Measurements from ENCODE around the gene WIZ. TPM values are rescaled to one million over a fixed set of nuclear protein-coding genes. Genes with fewer than 3 reads are reported as not detected.
A peak's percentile ranks its signal among the peaks of the same experiment; 100 is the strongest.

Gene WIZ
- total RNA-seq, 1 donor from 2014 or later = 84.4 TPM

DNA sequence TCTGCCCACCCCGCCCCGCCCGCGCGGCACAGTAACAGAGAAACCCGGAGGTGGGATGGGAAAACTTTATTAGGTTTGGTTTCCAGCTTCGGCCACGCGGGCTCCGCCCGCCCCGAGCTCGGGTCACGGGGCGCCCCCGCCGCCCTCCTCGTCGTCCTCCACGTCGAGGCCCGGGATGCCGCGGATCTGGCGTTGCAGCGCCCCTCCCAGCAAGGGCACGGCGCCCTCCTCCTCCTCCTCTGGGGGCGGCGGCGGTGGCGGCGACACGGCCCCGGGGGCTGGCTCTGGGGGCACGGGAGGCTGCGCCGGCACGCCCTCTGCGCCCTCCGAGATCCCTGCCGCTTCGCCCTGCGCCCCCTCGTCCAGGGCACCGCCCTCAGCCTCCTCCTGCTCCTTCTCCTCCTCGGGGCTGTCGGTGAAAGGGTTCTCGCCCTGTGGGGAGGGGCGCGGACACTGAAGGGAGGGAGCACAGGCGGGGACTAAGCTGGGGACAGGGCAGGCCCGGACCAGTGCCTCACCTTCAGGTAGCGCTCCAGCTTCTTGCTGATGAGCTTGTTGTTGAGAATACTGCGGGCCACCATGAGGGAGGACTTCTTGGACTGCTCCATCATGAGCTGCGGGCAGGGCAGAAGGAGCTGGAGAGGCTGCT lies 69.6 kb downstream of the WIZ start:
- DNase-seq (ENCODE audit: extremely low read depth, low read depth, low spot score) = no peak

GRCh38 chr19:15379083-15379998 lies 70.4 kb downstream of the WIZ start, which contains the start of gene AKAP8:
Gene AKAP8 (minus strand): TSS chr19:15379787. CDS start chr19:15379731, 56 bp downstream.
- peak; percentile 77 for DNase-seq (ENCODE audit: extremely low read depth, low read depth, low spot score)

DNA sequence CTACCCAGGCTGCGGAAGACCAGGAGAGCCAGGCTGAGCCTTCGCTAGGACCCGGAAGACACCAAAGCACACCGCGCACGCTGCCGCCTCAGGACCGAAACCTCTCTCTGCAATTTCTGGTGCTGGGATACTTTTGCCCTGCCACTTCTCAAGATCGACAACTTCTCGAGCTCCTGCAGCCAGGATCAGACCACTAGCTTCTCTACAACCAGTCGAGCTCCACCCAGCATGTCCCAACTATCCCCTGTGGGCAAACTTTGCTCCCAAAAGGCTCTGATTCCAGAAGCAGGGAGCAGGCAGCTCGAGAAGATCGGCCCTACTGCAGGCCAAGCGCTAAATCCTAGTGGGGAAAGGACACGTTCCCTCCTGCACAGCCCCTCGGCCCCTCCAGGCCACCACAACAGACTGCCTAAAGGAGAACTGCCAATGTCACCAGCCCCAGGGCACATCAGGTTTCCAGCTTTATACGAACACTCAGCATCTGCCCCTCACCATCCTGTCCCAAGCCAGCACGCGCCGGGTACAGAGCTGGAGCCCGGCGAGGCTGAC lies 71.1 kb downstream of the WIZ start:
- no peak for DNase-seq (ENCODE audit: extremely low read depth, low read depth, low spot score)

DNA sequence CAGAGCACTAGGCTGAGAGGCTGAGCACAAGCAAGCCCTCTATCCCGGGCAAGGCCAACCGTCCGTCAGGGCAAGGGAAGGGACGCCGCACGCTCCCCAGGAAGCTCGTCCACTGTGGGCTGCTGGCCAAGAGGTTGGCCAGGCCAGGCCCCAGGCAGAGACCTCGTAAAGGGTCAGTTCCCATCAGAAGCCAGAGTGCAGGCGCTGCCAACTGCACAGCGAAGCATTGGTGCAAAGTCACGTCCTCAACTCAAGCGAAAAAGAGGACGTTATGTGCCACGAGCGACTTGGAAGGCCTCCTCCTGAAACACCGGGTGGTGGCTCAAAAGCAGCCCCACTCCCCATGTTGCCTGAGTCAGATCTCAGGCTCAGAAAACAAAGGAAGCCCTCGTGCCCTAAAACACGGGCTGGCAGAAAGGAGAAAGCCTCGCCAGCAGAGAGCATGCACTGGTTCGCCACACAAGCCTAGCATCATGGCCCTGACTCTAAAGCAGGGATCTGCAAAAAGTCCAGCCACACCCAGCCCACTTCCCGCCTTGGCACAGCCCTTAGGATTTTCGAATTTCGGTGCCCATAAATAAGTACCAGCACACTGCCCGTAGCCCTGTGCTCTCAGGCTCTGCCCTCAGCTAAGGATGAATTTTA lies 74.8 kb downstream of the WIZ start:
- no peak for DNase-seq (ENCODE audit: extremely low read depth, low read depth, low spot score)

DNA sequence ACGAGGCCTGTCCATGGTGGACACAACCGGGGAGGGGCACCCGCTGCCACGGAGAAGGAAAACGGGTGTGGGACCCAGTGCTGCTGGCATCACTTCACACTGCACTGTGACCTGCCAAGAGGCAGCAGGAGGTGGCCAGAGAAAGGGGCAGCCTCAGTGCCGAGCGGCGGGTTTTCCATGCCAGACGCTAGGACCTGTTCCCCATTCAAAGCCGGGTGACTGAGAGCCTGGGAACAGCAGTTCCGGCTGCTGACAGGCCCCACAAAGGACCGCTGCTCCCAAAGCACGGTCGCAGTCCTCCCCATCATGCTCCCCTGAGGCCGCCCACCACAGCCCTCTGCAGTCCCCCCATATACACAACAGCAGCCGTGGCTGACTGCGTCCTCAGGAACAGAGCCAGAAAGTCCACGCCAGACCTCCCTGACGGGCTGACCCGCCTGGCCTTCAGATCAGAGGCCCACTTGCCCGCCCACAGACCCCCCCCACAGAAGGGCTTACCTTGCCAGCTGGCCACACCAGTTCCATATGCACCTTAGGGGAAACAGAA lies 75.6 kb downstream of the WIZ start:
- DNase-seq (ENCODE audit: extremely low read depth, low read depth, low spot score) = no peak

DNA sequence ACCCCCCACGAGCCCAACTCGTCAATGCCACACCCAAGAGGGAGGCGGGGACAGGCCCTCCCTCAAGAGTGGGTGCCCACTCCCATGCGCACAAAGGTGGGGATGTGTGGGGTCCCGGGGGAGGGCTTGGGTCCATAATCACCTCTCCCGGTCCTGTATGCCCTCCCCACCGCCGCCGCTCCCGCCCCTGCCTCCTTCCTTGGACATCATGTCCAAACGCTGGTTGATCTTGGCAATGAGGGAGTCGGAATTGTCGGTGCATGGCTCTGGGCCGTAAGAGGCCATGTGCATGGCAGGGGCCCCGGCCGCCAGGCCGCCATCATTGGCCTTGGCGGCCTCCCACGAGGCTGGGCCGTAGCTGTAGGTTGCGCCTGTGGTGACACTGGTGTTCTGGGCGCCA lies 76.1 kb downstream of the WIZ start:
- DNase-seq (ENCODE audit: extremely low read depth, low read depth, low spot score) = no peak

DNA sequence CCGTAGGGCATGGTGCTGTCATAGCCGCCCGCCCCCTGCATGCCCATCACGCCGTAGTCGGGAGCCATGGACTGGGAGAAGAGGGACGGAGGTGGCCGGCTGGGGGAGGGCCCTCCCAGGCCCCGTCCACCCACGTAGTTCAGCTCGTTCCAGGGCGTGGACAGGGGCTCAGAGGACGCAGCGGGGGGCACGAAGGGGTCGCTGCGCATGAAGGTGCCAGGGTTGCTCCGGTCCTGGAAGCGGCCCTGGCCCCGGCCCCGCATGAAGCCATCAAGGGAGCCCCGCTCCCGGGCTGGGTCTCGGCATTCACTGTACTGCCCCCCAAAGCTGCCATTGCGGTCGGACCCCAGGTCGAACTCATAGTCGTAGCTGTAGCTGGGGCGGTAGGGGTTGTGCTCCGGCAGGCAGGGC lies 76.9 kb downstream of the WIZ start:
- DNase-seq (ENCODE audit: extremely low read depth, low read depth, low spot score) = no peak

GRCh38 chr19:15372470-15372869 lies 77.3 kb downstream of the WIZ start:
- DNase-seq (ENCODE audit: extremely low read depth, low read depth, low spot score) = no peak

- no peak for DNase-seq (ENCODE audit: extremely low read depth, low read depth, low spot score)
Observed at GRCh38 chr19:15371786-15372380, 77.9 kb downstream of the WIZ start.

DNA sequence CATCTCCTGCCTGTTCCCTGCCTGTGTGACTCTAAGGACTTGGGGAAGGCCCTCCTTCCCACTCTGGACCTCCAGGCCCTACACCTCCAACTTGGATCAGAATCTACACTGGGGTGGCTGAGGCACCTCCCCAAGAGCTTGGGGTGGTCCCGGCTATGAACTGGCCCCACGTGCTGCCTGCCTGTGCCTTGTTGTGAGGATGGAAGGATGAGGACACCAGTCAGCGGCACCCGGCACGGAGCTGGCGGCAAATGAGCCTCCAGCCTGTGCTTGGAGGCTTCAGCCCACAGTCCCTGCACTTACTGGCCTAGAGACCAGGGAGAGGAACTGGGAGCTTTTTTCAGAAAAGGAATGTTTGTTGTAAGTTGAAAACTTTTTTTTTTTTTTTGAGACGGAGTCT lies 78.6 kb downstream of the WIZ start:
- no peak for DNase-seq (ENCODE audit: extremely low read depth, low read depth, low spot score)

Other genes with a start within 250 kb of the WIZ start
- 6.2 and 37.5 TPM in 2 replicates for gene NOTCH3, start 249.0 kb downstream of the WIZ start, total RNA-seq
- not detected in 2 replicates for gene EPHX3, start 217.5 kb downstream of the WIZ start, total RNA-seq
- 38.3 and 58.0 TPM in 2 replicates for gene BRD4, start 117.4 kb downstream of the WIZ start, total RNA-seq
- gene AKAP8, start 70.2 kb downstream of the WIZ start, total RNA-seq = 24.3 and 30.2 TPM in 2 replicates
- 67.7 and 106 TPM in 2 replicates for gene AKAP8L, start 31.0 kb downstream of the WIZ start, total RNA-seq
- 18.1 and 18.6 TPM in 2 replicates for gene RASAL3, start 14.6 kb upstream of the WIZ start, total RNA-seq
- gene PGLYRP2, start 29.5 kb upstream of the WIZ start, total RNA-seq = 0.29 TPM in 1 of 2 replicates, not detected in the other
- gene CYP4F22, start 58.6 kb upstream of the WIZ start, total RNA-seq = 0.06 TPM in 1 of 2 replicates, not detected in the other
- gene CYP4F8, start 165.3 kb upstream of the WIZ start, total RNA-seq = not detected in 2 replicates
- not detected in 2 replicates for gene CYP4F3, start 190.9 kb upstream of the WIZ start, total RNA-seq
- not detected in 2 replicates for gene CYP4F12, start 223.1 kb upstream of the WIZ start, total RNA-seq

All from glomerular endothelial cell (primary cell).